Activated CD8-positive, alpha-beta memory T cell treated with anti-CD3 and anti-CD28 coated beads, Interleukin-2, amount 50 U/mL, for 48 hours (primary cell): ENCODE measurements around the gene UGDH.

ENCODE experiments used
- DNase-seq: peaks from one replicate; pipeline ENCODE4 v3.0.0-alpha.2; 2020

The UGDH gene

GRCh38 chr4:39450618-39451017, 76.6 kb downstream of the UGDH start:
- DNase-seq: no peak
